ENCODE data around the gene ACSL1.
"Not testable (repeated sequence)": the region's sequence is repeated elsewhere in the genome, so short reads cannot be mapped to it uniquely, and the experiment has no call there.

ACSL1 gene

GRCh38 chr4:184825896-184826690 lies at the start of gene ACSL1:
Gene ACSL1, minus strand, starts transcription at chr4:184825968. Its CDS starts 22,454 bp downstream, at chr4:184803514.
- peak; percentile 81 for DNase-seq

GRCh38 chr4:184873054-184873453 lies 47.3 kb upstream of the ACSL1 start:
- no peak for DNase-seq

- DNase-seq, result no peak
Measured at GRCh38 chr4:184870718-184871117, 45.0 kb upstream of the ACSL1 start.

- DNase-seq, result no peak
Measured at GRCh38 chr4:184868623-184869022, 42.9 kb upstream of the ACSL1 start.

- no peak for DNase-seq
Measured at GRCh38 chr4:184863916-184864315, 38.1 kb upstream of the ACSL1 start.

- no peak for DNase-seq
Measured at GRCh38 chr4:184861047-184861446, 35.3 kb upstream of the ACSL1 start.

- DNase-seq, result no peak
Measured at GRCh38 chr4:184860018-184860779, 34.4 kb upstream of the ACSL1 start.

GRCh38 chr4:184857441-184858121 lies 31.8 kb upstream of the ACSL1 start:
- DNase-seq, result no peak

- no peak for DNase-seq
Measured at GRCh38 chr4:184856277-184856609, 30.5 kb upstream of the ACSL1 start.

- DNase-seq, result no peak
Measured at GRCh38 chr4:184854673-184855072, 28.9 kb upstream of the ACSL1 start.

GRCh38 chr4:184853436-184853835 lies 27.7 kb upstream of the ACSL1 start:
- DNase-seq, result no peak

GRCh38 chr4:184851886-184852285 lies 26.1 kb upstream of the ACSL1 start:
- DNase-seq, result no peak

GRCh38 chr4:184851200-184851541 lies 25.4 kb upstream of the ACSL1 start:
- no peak for DNase-seq

GRCh38 chr4:184850431-184851199 lies 24.8 kb upstream of the ACSL1 start:
- no peak for DNase-seq

GRCh38 chr4:184850018-184850417 lies 24.2 kb upstream of the ACSL1 start:
- no peak for DNase-seq

- DNase-seq, result no peak
Measured at GRCh38 chr4:184849185-184849584, 23.4 kb upstream of the ACSL1 start.

GRCh38 chr4:184848510-184848909 lies 22.7 kb upstream of the ACSL1 start:
- no peak for DNase-seq

- no peak for DNase-seq
Measured at GRCh38 chr4:184846531-184846930, 20.8 kb upstream of the ACSL1 start.

- DNase-seq, result no peak
Measured at GRCh38 chr4:184845367-184846021, 19.7 kb upstream of the ACSL1 start.

- no peak for DNase-seq
Measured at GRCh38 chr4:184844742-184845141, 19.0 kb upstream of the ACSL1 start.

GRCh38 chr4:184843984-184844554 lies 18.3 kb upstream of the ACSL1 start:
- peak; percentile 10 for DNase-seq

GRCh38 chr4:184839075-184839399 lies 13.3 kb upstream of the ACSL1 start:
- not testable (repeated sequence) for DNase-seq

Measured in stimulated activated CD4-positive, alpha-beta T cell treated with anti-CD3 and anti-CD28 coated beads, Interleukin-4, amount 100 ng/mL, for 1 hour (primary cell).